Smooth muscle cell (in vitro differentiated cells): ENCODE measurements around the gene ACTL8. TPM values are rescaled to one million over a fixed set of nuclear protein-coding genes. Genes with fewer than 3 reads are reported as not detected.
A peak's percentile ranks its signal among the peaks of the same experiment; 100 is the strongest.

Experiments
- DNase-seq: peaks from one replicate; lab custom pipeline; 2025; ENCODE audit not compliant: unreplicated experiment; lab: John Stamatoyannopoulos, UW
- H2AFZ ChIP-seq: fragments of 200-600 bp; sonication (generic); 2 replicates; pipeline ENCODE4 v1.6.0; 2016; ENCODE audit warnings: antibody characterized with exemption, low read depth, mild to moderate bottlenecking
- H3F3A ChIP-seq: fragments of 200-600 bp; sonication (generic); 2 replicates; pipeline ENCODE4 v1.6.0; 2017; ENCODE audit warnings: antibody characterized with exemption, low read depth
- H3K27ac ChIP-seq: fragments of 200-600 bp; sonication (generic); 2 replicates; pipeline ENCODE4 v1.5.1; 2016; ENCODE audit warnings: low read depth, mild to moderate bottlenecking
- H3K27me3 ChIP-seq: fragments of 200-600 bp; sonication (generic); 2 replicates; pipeline ENCODE4 v1.6.1; 2016; ENCODE audit warnings: low read depth, mild to moderate bottlenecking
- H3K36me3 ChIP-seq: fragments of 200-600 bp; sonication (generic); 2 replicates; pipeline ENCODE4 v1.5.1; 2016; ENCODE audit warnings: low read depth
- H3K4me1 ChIP-seq: fragments of 200-600 bp; sonication (generic); 2 replicates; pipeline ENCODE4 v1.5.1; 2016; ENCODE audit warnings: low read depth
- H3K4me2 ChIP-seq: fragments of 200-600 bp; sonication (generic); 2 replicates; pipeline ENCODE4 v1.6.0; 2016; ENCODE audit warnings: mild to moderate bottlenecking
- H3K4me3 ChIP-seq: fragments of 200-600 bp; sonication (generic); 2 replicates; pipeline ENCODE4 v1.5.1; 2016; ENCODE audit warnings: mild to moderate bottlenecking
- H3K79me2 ChIP-seq: fragments of 200-600 bp; sonication (generic); 2 replicates; pipeline ENCODE4 v1.6.0; 2016; ENCODE audit warnings: low read depth, mild to moderate bottlenecking
- H3K9ac ChIP-seq: fragments of 200-600 bp; sonication (generic); 2 replicates; pipeline ENCODE4 v1.6.0; 2016; ENCODE audit warnings: low read depth
- H3K9me3 ChIP-seq: fragments of 200-600 bp; sonication (generic); replicated peaks from 2 replicates; pipeline ENCODE4 v1.5.1; 2016; ENCODE audit warnings: low read depth
- H4K20me1 ChIP-seq: fragments of 200-600 bp; sonication (generic); 2 replicates; pipeline ENCODE4 v1.6.0; 2016; ENCODE audit warnings: low read depth
- CTCF ChIP-seq: fragments of 200-600 bp; sonication (generic); IDR thresholded peaks from 2 replicates; pipeline ENCODE4 v1.5.1; 2017; ENCODE audit warnings: borderline replicate concordance, mild to moderate bottlenecking, antibody characterized with exemption; ENCODE audit not compliant: insufficient read depth, poor library complexity, severe bottlenecking
- WGBS: methylation state at CpG from one replicate; pipeline ENCODE4 v1.1.7; 2016; ENCODE audit warnings: low lambda C conversion rate; 5-methylcytosine and 5-hydroxymethylcytosine counted together
- polyA plus RNA-seq: library from polyadenylated mRNA; unstranded; fragments of >200 nt; fragmentation: Nextera tagmentation; extraction: Ambion mirVana; gene quantifications from 2 replicates; pipeline ENCODE4 v1.2.1, GENCODE V29; 2016
- total RNA-seq: library from RNA; depleted of rRNA; stranded (reverse); fragments of >200 nt; gene quantifications from 2 replicates; pipeline ENCODE4 v1.2.3, GENCODE V29; 2014

ACTL8 gene
- total and polyA plus RNA-seq, 2 experiments from 2014 or later = 0.13 TPM; not detected in 1

- Histone ChIP-seq H3K9me3 (peaks cover 6% of the 10 kb centered on the region), H3F3A (no peaks in the 10 kb centered on the region)
Observed at GRCh38 chr1:17759114-17759513, 4.0 kb downstream of the ACTL8 start.

GRCh38 chr1:17762313-17762712, 7.2 kb downstream of the ACTL8 start:
- H3K79me2 ChIP-seq = no peaks in the 10 kb centered on the region
- H3K4me1 ChIP-seq = no peaks in the 10 kb centered on the region
- TF ChIP-seq CTCF = no peak
- H3K9me3 ChIP-seq = peaks cover 4% of the 10 kb centered on the region
- no peaks in the 10 kb centered on the region for H3F3A ChIP-seq
- 95% methylated on average over 11 of the region's 11 CpGs for WGBS
- no peak overlapping the region for H3K4me2 ChIP-seq
- DNase-seq = no peak
- no peak overlapping the region for H2AFZ ChIP-seq
- H3K9ac ChIP-seq = no peak overlapping the region
- no peak overlapping the region for H3K4me3 ChIP-seq
- H3K36me3 ChIP-seq = no peaks in the 10 kb centered on the region
- no peak overlapping the region for H3K27ac ChIP-seq
- no peaks in the 10 kb centered on the region for H3K27me3 ChIP-seq
- H4K20me1 ChIP-seq = no peaks in the 10 kb centered on the region

More at GRCh38 chr1:17759114-17759513, 4.0 kb downstream of the ACTL8 start:
- no peak overlapping the region for H3K4me2 ChIP-seq
- H3K36me3 ChIP-seq = no peaks in the 10 kb centered on the region
- no peaks in the 10 kb centered on the region for H3K27me3 ChIP-seq
- peak; percentile 16 for TF ChIP-seq CTCF
- WGBS = 69% methylated on average over 7 of the region's 7 CpGs
- no peak overlapping the region for H3K9ac ChIP-seq
- H4K20me1 ChIP-seq = no peaks in the 10 kb centered on the region
- no peak overlapping the region for H3K27ac ChIP-seq
- H3K79me2 ChIP-seq = no peaks in the 10 kb centered on the region
- H3K4me1 ChIP-seq = no peaks in the 10 kb centered on the region
- H3K4me3 ChIP-seq = no peak overlapping the region
- no peak overlapping the region for H2AFZ ChIP-seq
- DNase-seq = no peak

DNA sequence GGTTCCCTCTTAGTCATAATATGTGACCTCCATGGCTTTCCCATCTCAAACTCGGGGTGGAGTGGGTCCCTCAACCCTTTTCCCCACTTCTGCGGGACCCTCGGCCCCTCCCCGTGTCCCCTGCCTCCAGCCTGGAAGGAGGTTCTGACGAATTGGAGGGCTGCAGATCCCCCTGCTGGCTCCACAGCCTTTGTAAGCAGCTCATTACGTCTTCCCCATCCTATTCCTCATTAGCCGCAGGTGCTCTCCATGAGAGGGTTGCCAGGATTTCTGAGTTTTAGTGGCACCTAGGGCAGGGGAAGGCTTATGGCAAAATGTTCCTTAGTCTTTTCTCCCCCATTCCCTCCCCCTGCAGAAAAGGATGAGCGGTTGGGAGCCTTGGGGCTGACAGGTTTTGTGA, 8.3 kb downstream of the ACTL8 start:
- WGBS = 84% methylated on average over 8 of the region's 8 CpGs
- no peak overlapping the region for H3K4me2 ChIP-seq
- no peak for DNase-seq

More for the DNA sequence above, 8.3 kb downstream of the ACTL8 start:
- H3K36me3 ChIP-seq = no peaks in the 10 kb centered on the region
- no peaks in the 10 kb centered on the region for H3K79me2 ChIP-seq
- H3K27me3 ChIP-seq = no peaks in the 10 kb centered on the region
- TF ChIP-seq CTCF = no peak
- H3K27ac ChIP-seq = no peak overlapping the region
- H3F3A ChIP-seq = no peaks in the 10 kb centered on the region
- H3K9me3 ChIP-seq = peaks cover 4% of the 10 kb centered on the region
- no peak overlapping the region for H3K4me3 ChIP-seq
- H3K4me1 ChIP-seq = no peaks in the 10 kb centered on the region
- H3K9ac ChIP-seq = no peak overlapping the region
- no peaks in the 10 kb centered on the region for H4K20me1 ChIP-seq
- H2AFZ ChIP-seq = no peak overlapping the region
